Cerebellar nuclear complex (tissue), 1 donor: ENCODE measurements around the gene CREB3L1.
"Not testable (repeated sequence)": the region's sequence is repeated elsewhere in the genome, so short reads cannot be mapped to it uniquely, and the experiment has no call there.

Experiments used
- DNase-seq, 2 experiments: peaks; one replicate each; lab custom pipeline; 2025; lab: John Stamatoyannopoulos, UW

The CREB3L1 gene

DNA sequence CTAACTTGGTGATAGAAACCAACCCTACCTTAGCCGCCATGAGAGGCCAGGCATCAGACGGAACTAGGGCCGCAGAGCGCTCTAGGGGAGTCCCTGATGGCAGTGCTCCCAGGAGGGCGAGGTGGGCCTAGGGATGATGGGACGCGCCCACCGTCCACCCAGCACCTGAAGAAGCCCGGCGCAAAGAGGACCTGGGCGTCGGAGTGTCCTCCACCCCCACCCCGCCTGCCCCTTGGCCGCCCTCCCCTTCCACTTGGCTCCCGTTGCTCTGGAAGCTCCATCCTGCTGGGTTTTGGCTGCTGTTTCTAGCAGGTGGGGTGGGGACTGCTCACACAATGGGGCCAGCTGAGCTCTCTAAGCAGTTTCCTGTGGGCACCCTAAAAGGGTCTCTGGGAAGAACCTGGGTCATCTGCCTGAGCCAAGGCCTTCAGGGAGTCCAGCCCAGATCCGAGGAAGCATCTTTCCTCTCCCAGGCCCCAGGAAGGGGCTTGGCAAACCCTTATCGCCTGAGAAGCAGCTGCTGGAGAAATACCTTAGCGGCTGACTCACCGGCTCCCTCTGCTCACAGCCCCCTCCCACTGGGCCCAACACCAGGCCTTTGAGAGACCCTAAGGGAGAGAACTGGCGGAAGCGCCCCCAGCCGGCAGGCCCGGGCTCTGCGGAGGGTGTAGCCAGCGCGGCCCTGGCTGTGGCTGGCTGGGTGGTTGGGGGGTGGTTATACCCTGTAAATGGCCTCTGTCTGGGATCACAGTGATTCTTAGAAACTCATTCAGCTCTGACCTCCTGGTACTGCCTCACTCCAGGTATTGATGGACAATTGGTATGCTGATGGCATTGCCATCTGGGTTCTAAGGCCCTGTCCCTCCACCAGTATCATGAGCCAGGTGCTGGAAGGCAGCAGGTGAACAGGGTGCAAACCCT, 19.3 kb downstream of the CREB3L1 start:
- DNase-seq = no peak

DNA sequence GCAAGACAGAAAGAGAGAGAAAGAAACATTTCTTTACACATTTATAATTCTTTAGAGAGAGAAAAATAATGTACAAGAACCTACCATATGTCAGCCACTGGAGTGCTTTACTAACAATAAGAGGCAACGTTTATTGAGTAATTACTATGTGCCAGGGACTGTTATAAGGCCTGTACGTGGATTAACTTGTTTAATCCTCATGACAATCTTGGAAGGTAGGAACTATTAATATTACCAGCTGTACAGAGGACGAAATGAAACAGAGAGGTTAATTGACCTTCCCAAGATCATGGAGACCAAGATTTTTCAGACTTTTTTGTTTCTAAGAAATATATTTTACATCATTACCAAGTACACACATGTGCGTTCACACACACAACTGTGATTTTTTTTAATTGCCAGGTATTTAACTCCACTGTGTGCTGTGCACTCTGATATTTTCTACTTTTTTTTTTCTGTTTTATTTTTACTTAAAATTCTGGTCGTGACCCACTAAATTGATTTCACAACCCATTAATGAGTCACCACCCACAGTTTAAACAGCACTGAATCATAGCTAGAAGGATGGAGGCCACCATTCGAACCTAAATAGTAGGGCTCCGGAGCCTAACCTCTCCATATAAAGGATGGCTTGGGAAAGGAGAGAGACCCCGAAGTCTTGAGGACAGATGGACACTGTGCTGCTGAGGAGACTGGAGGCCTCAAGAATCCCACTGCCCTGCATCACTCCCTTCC, 21.4 kb downstream of the CREB3L1 start:
- no peak for DNase-seq

DNA sequence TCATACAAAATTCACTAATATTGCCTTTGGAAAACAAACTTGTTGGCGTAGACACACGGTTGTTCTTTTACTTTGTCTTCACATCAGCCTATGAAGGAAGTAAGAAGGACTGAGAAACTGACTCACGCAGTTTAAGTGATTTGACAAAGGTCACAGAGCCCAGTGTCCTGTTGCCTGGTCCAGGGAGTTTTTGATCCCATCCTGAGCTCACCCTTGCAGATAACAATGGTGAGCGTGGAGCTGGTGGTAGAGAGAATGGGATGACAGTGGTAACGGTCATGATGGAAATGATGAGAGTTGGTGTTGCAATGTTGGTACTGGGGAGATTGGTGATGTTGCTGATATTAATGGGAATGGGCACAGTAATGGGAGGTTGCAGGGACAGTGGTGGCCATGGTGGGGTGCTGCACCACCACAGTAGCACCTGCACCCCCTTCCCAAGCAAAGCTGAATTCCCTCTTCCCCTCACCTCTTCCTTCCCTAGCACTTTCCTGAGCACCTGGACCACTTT, 22.0 kb downstream of the CREB3L1 start:
- no peak for DNase-seq

DNA sequence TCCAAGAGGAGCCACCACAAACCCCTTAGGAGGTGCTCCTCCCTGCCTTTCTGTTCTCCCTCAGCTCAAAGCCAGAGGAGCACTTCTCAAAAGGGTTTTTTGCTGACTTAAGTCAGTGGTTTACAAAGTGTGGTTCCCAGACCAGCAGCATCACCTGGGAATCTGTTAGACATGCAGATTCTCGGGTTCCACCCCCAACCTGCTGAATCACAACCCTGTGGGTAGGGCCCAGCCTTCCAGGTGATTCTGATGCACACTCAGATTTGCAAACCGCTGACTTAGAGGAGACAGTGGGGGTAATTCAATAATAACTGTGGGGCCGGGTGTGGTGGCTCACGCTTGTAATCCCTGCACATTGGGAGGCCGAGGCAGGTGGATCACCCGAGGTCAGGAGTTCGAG, 22.8 kb downstream of the CREB3L1 start:
- no peak for DNase-seq

DNA sequence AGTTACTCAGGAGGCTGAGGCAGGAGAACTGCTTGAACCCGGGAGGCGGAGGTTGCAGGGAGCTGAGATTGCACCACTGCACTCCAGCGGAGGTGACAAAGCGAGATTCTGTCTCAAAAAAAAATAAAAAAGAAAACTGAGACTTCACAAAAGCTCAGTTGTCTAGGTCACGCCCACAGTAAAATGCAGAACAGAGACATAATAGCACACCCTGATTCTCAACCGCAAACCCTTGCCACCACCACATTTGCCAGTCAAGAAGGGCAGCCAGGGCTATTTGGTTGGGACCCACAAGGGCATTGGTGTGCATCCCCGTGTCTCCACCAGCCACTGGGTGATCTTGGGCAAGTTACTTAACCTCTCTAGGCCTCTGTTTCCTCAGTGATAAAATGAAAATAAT, 25.4 kb downstream of the CREB3L1 start:
- DNase-seq = no peak

DNA sequence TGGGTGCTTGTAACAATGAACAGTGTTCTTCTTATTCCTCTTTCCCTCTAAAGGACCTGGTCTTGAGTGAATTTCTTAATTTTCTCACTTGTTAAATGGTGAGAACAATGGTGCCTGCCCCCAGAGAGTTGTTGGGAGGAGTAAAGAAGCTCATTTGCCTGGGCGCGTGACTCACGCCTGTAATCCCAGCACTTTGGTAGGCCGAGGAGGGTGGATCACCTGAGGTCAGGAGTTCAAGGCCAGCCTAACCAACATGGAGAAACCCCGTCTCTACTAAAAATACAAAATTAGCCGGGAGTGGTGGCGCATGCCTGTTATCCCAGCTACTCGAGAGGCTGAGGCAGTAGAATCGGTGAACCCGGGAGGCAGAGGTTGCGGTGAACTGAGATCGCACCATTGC, 26.6 kb downstream of the CREB3L1 start:
- DNase-seq = not testable (repeated sequence)

DNA sequence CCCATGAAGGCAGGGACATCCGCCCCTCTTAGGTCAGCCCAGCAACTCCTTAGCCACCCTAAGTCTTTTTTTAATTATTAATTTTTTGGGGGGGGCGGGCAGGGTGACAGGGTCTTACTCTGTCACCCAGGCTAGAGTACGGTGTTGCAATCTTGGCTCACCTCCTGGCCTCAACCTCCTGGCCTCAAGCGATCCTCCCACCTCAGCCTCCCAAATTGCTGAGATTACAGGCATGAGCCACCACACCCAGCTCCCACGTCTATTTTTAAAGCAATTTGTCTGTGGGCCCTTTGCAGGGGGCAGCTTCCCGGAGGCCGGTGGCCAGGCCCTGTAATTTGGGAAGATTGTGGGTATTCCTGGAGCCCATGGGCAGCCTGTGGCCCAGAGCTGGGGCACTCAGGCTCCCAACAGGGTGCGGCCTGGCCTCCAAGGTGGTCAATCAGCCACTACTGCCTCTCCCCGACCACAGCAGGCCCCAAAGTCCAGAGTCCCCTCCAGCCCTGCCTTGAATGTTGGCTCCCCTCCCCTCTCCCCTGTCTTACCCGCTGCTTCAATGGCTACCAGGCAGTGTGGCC, 27.2 kb downstream of the CREB3L1 start:
- DNase-seq = no peak

DNA sequence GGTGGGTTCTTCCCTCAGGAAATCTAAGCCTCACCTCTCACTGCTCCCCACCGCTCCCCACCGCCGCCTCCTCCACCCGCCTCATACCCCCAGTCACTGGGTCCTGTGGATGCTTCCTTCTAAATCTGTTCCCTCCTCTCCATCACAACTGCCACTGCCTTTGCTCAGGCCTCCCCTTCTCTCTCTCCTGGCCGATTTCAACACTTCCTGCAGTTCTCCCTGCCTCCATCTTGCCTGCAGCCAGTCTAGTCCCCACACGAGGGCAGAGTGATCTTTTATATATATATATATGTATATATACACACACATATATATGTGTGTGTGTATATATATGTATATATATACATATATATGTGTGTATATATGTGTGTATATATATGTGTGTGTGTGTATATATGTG, 27.8 kb downstream of the CREB3L1 start:
- DNase-seq = no peak

DNA sequence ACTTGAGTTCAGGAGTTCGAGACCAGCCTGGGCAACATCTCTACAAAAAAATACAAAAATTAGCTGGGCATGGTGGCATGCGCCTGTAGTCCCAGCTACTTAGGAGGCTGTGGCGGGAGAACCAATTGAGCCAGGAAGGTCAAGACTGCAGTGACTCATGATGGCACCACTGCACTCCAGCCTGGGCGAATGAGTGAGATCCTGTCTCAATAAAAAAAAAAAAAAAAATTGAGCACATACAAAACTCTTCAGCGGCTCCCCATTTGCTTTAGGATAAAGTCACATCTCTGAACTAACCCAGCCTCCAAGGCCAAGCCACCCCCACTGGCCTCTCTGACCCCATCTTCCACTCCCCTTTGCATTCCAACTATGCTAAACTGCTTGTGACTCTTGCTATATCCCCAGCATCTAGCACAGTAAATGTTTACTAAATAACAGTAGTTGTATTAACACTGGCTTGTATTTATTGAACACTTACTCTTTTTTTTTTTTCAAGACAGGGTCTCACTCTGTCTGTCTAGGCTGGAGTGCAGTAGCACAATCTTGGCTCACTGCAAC, 28.9 kb downstream of the CREB3L1 start:
- DNase-seq = no peak

DNA sequence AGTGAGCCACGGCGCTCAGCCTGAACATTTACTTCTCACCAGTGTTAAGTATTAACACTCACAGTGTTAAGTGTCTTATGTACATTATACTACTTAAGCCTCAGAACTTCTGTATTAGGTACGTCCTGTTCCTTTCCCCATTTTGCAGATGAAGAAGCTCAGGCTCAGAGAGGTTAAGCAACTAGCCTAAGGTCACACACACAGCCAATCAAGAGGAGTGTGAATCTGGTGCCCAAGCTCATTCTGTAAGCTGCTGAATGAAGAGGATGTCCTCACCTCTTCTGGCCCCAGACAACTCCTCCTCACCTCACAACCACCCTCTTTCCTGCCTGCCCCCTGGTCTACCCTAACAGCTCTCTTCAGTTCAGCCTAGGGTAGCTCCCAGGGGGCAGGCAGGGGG, 29.9 kb downstream of the CREB3L1 start:
- DNase-seq = no peak

DNA sequence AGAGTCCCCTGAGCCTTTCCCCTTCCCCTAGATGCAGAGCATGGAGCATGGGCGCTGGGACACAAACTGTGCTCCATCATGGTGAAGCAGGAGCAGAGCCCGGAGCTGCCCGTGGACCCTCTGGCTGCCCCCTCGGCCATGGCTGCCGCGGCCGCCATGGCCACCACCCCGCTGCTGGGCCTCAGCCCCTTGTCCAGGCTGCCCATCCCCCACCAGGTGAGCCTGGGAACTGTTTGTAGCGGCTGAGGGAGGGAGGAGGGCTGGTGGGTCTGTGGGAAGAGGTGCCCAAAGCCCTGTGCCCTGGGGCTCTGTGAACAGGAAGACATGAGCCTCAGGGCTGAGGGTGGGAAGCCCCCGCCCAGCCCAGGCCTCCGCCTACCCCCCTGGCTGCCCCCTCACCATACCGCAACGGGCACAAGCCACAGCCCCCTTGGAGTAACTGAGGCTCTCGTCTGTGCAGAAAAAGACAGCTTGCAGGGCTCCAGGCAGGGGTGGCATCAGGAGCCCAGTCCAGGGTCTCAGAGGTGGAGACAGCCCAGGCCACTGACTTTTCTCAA, 30.4 kb downstream of the CREB3L1 start:
- no peak for DNase-seq

DNA sequence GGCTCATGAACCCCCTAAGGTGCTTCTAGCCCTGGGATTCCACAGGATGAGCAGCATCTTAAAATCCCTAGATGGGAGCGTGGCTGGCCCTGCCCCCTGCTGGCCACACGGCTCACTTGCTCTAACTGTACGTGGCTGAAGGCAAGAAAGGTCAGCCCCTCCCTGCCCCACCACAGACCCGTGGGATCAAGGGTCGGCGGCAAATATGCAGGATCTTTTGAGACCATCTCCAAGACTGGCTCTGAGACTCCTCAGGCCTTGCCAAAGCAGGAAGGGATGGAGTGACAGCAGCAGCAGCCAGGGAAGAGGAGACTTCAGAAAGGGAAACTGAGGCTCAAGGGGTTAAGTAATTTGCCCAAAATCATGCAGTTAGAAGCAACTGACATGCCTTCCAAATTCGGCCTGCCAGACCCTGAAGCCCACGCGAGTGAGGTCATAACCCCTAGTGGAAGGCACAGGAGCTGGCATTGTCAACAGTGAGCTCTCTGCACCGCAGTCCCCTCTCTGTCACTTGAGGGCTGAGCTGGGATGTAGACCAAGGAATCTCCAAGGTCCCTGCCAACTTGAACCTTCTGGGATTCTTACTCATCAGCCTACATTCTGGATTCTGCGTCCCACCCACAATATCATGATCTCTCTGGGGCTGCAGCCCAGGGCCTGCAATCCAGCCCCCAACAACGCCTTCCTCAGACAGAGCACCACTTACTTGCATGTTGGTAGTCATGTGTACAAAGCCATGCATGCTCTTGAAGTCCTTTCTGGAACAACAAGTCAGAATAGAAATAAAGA, 31.4 kb downstream of the CREB3L1 start:
- DNase-seq = no peak

DNA sequence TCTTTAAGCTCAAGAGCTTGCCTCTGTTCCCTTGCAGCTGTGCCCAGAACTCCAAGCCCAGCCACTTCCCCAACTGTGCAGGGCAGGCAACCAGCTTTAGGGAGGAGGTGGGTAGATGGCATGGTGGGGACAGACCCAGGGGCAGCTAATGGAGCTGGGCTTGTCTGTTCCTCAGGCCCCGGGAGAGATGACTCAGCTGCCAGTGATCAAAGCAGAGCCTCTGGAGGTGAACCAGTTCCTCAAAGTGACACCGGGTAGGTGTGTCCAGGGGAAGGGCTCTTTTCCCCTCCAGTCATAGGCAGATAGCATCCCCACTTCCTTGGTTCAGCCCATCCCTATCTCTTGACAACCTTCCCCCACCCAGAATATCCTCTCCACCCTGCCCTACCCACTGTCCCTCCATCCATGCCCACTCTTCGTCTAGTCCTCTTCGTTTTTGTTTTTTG, 32.4 kb downstream of the CREB3L1 start:
- no peak for DNase-seq

DNA sequence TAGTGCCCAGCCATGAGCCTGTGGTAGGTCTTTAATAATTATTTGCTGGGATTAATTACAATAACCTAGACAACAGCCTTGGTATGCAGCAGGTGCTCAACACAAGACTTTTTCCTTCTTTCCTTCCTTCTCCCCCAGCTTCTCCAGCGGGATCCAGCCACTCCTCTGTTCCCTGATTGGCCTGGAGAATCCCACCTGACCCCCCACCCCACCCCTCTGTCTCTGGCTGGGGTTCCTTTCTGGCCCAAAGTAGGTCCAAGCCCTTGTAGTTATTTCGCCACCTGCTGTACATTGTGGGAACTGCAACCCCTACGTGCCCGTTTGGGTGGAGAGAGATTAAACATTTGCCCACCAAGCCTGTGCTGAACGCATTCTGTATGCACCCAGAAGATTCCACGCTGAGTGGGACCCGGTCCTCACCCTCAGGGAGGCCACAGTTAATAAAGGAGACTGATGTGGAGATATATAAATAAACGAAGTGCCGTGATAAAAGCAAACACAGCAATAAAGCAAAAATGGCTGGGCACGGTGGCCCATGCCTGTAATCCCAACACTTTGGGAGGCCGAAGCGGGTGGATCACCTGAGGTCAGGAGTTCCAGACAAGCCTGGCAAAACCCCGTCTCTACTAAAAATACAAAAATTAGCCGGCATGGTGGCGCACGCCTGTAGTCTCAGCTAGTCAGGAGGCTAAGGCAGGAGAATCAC, 37.7 kb downstream of the CREB3L1 start:
- no peak for DNase-seq

DNA sequence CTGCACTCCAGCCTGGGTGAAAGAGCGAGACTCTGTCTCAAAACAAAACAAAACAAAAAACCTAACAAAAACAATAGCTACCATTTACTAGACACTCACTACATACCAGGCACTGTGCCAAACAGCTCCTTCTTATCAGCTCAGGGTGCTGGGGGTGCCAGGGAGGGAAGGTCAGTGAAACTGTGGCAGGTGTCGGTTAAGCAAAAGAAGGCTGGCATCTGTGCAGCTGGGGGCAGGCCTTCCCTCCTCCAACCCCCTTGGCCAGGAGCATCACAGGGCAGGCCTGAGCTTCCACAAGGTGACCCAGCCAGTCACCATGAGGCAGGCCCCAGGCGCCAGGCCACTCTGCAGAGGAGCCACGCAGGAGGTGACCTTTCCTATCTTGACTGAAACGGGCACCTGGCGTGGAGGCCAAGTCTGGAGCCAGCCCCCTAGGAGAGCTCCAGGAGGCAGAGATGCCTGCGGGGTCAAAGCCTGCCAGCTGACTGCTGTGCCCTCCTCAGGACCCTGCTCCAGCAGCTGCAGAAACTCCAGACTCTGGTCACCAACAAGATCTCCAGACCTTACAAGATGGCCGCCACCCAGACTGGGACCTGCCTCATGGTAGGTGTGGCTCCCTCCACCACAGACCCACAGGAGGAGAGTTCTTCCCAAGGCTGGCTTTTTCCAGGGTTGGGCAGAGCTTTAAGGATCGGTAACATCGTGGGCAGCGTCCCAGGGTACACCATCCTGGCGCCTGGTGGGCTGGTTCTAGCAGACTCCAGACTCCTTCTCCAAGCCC, 38.5 kb downstream of the CREB3L1 start:
- no peak for DNase-seq

DNA sequence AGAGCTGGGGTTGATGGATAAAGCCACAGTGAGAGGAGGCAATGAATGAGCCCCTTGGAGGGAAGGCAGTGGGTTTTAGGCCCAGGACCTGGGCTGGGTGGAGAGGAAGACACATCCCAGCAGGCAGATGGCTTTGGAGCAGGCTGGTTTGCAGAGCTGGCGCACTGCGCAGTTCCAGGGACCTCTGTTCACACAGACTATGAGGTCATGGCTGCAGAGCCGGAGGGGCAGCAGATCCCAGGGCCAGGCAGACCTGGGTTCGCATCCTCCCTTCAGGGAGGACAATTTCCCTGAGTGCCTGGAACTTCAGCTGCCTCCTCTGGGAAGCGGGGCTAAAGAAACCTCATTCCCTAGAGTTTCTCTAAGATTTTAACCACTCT, 41.6 kb downstream of the CREB3L1 start:
- DNase-seq = no peak

DNA sequence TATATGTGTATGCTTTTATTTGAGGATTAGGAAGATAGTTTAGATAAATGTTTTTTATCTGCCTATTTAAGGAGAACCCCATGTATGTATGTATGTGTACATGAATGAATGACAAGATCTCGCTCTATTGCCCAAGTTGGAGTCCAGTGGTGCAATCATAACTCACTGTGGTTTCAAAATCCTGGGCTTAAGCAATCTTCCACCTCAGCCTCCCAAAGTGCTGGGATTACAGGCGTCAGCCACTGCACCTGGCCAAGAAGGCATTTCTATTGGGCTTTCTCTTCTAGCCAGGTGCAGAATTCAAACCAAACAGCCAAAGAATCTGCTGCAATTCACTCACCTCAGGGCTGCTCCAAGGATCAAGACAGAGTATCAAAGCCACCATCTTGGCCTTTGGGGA, 44.3 kb downstream of the CREB3L1 start:
- DNase-seq = no peak

DNA sequence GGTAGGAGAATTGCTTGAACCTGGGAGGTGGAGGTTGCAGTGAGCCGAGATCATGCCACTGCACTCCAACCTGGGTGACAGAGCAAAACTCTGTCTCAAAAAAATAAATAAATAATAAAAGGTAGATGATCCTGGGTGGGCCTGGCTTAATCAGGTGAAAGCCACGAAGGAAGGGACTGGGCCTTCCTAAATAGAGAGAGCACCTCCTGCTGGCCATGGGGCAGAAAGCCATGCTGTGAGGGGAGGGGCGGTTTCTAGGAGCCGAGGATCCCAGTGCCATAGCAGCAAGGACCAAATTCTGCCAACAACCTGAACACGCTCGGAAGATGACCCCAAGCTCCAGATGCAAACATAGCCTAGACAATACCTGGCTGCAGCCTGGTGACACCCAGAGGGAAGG, 45.3 kb downstream of the CREB3L1 start:
- no peak for DNase-seq

DNA sequence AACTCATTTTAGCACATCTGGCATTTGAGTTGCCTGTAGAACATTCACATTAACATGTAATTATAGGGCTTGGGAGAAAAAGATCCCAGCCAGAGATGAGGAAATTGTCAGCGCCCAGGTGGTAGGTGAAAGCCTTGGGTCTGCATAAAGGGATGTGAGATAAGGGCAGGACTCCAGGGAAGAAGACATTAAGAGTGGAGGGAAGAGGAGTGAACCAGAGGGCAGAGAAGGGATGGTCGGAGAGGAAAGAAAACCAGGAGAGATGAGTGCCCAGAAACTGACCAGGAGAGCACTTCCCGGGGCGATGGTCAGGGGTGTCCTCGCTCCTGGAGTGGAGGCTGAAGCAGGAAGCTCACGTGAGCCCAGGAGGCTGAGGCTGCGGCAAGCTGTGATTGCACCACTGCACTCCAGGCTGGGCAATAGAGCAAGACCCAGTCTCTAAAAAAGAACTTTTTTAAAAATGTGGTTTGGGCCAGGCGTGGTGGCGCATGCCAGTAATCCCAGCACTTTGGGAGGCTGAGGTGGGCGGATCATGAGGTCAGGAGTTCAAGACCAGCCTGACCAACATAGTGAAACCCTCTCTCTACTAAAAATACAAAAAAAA, 49.5 kb downstream of the CREB3L1 start:
- DNase-seq = no peak
